ENCODE results near the gene LRRC41. TPM values are rescaled to one million over a fixed set of nuclear protein-coding genes. Genes with fewer than 3 reads are reported as not detected.

The LRRC41 gene
- total RNA-seq, 1 experiment from 2014 or later, result 66.3 TPM

DNA sequence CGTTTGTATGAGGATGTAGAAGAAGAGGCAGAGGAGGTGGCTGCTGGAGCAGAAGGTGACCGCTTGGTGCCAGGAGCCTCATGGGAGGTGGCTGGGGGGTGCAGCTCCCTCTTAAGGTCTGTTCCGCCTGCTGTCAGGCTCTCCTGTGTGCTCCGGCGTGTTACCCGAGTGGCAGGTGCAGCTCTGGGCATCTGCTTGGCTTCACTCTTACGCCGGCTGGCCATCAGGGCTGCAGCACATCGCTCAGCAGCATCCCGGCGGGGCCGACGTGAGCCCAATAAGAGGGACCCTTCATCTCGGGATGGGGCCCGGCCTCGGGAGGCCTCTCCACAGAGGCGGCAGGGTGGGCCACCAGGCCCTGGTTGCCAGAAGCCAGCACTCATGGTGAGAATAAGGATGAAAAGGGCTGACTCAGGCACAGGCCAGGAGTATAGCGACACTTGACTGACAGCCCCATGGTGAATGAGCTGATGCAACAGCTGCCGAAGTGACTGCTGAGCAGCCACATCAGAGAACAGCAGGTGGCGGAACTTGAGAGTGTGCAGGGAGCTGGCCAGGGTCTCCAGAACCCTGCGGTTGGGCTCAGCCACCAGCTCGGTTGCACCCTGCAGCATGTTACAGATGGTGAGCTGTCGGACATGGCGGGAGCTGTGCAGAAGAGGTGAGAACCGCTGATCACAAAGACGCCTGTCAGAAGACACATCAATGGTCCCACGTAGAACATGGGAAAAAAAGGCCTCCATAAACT, 17.5 kb downstream of the LRRC41 start:
- intact Hi-C loops (cut with micrococcal nuclease; ENCODE audit: unreplicated experiment), result no loop called here
- TF ChIP-seq, protein P1, sequence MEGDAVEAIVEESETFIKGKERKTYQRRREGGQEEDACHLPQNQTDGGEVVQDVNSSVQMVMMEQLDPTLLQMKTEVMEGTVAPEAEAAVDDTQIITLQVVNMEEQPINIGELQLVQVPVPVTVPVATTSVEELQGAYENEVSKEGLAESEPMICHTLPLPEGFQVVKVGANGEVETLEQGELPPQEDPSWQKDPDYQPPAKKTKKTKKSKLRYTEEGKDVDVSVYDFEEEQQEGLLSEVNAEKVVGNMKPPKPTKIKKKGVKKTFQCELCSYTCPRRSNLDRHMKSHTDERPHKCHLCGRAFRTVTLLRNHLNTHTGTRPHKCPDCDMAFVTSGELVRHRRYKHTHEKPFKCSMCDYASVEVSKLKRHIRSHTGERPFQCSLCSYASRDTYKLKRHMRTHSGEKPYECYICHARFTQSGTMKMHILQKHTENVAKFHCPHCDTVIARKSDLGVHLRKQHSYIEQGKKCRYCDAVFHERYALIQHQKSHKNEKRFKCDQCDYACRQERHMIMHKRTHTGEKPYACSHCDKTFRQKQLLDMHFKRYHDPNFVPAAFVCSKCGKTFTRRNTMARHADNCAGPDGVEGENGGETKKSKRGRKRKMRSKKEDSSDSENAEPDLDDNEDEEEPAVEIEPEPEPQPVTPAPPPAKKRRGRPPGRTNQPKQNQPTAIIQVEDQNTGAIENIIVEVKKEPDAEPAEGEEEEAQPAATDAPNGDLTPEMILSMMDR (conservative IDR thresholded peaks at IDR 0.05), result no peak
- TF ChIP-seq EZH2 (IDR thresholded peaks at IDR 0.05; ENCODE audit: low read depth), result no peak
- BruUV-seq (replicated peaks), result no TSS peak
- Histone ChIP-seq H3K4me1 (replicated peaks; ENCODE audit: insufficient read depth) (peaks cover 12% of the 10 kb centered on the region), H3K4me2 (no peak overlapping the region), H3K4me3 (no peak overlapping the region), H3K27ac (no peak overlapping the region), H3K79me2 (ENCODE audit: low read depth) (no peaks in the 10 kb centered on the region), H3K9me3 (ENCODE audit: insufficient read depth, low read depth) (no peaks in the 10 kb centered on the region), H3F3A (ENCODE audit: insufficient read depth, low read depth) (peaks cover 43% of the 10 kb centered on the region), H2AFZ (no peak overlapping the region), H4K20me1 (ENCODE audit: insufficient read depth) (no peaks in the 10 kb centered on the region), H3K36me3 (ENCODE audit: low read depth) (peaks cover 10% of the 10 kb centered on the region; the same call in 1 of the 2 replicates), H3K27me3 (ENCODE audit: insufficient read depth, low read depth) (no peaks in the 10 kb centered on the region), H3K9me2 (ENCODE audit: insufficient read depth) (no peaks in the 10 kb centered on the region)
- POLR2A ChIA-PET (ENCODE audit: unreplicated experiment), result no interaction called here
- CTCF ChIA-PET, result interaction anchor here (0.6 kb wide), 1 partner anchor 67 kb away, joined by 7 read pairs; no protein-coding TSS in a partner anchor
- no peak for DNase-seq

DNA sequence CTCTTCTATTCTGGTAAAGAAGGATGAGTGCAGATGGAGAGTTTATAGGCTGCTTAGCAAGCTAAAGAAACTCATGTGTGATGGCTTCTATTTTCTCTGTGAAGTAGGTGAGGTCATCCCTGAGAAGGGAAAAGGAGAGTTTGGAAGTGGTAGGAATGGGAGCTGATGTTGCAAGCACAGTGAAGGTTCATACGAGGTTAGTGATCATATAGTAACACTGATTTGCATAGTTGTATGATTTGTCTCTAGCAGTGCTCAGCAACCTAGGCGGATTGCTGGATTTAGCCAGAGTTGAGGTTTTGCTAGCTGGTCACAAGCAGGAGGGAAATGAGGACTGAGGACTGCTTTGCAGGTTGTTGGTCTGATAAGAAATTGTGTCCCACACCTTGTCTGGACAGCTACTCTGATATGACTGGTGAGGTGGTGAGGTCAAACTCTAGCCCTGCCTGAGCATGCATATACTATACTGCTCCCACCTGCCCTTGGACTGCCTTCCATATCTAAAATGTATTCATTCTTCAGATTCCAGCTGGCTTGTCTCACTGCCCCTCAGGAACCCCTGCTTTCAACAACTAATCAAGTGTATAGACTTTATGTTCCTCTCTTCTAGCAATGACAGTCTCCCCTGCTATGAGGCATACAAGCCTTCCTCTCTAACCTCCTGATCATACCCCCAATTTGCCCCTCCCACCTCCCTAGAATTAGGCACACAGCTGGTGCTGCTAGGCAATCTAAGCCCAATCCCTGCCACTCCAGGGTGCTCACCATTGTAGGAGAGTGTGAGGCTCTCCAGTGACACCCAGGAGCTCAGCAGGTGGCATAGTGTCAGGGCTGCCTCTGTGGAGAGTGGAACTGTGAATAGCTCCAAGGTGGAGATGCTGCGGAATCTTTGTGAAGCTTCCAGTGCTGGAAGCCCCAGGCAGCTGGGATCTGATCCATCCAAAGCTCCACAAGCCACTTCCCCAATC, 18.5 kb downstream of the LRRC41 start:
- Histone ChIP-seq H3K27ac (no peak overlapping the region), H3K4me1 (replicated peaks; ENCODE audit: insufficient read depth) (peaks cover 12% of the 10 kb centered on the region), H4K20me1 (ENCODE audit: insufficient read depth) (no peaks in the 10 kb centered on the region), H2AFZ (no peak overlapping the region), H3K4me2 (no peak overlapping the region), H3K27me3 (ENCODE audit: insufficient read depth, low read depth) (no peaks in the 10 kb centered on the region), H3K9me3 (ENCODE audit: insufficient read depth, low read depth) (no peaks in the 10 kb centered on the region), H3F3A (ENCODE audit: insufficient read depth, low read depth) (peaks cover 37% of the 10 kb centered on the region), H3K36me3 (ENCODE audit: low read depth) (peaks cover 15% of the 10 kb centered on the region; the same call in 1 of the 2 replicates), H3K79me2 (ENCODE audit: low read depth) (no peaks in the 10 kb centered on the region), H3K9me2 (ENCODE audit: insufficient read depth) (no peaks in the 10 kb centered on the region), H3K4me3 (no peak overlapping the region)
- intact Hi-C loops (cut with micrococcal nuclease; ENCODE audit: unreplicated experiment), result no loop called here
- ChIA-PET CTCF (no interaction called here), POLR2A (ENCODE audit: unreplicated experiment) (interaction anchor here (0.5 to 0.7 kb wide), 2 partner anchors 14 to 1957 kb away, joined by 3 read pairs; no protein-coding TSS in a partner anchor)
- BruUV-seq (replicated peaks), result no TSS peak
- peak in 1 of 2 experiments; percentile 34 for DNase-seq
- TF ChIP-seq, protein P1 (conservative IDR thresholded peaks at IDR 0.05), result no peak
- no peak for TF ChIP-seq EZH2 (IDR thresholded peaks at IDR 0.05; ENCODE audit: low read depth)

DNA sequence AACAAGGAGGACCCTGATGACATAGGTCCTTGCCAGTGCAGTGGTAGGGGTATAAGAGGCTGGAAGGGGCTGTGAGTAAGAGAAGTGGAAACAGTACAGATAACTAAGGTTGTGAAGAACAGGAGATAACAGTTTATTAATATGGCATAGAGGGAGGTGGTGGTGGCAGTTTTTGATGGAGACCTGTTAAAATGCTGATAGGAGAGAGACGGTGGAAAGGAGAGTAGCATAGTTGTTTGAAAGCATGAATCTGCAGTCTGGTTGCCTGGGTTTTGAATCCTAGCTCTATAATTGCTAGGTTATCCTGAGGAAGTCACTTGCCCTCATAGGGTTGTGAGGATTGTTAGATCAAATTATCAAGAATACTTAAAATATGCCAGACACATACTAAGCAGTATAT, 19.4 kb downstream of the LRRC41 start:
- no peak for DNase-seq
- Histone ChIP-seq H3K4me3 (no peak overlapping the region), H3K36me3 (ENCODE audit: low read depth) (peaks cover 14% of the 10 kb centered on the region; the same call in 1 of the 2 replicates), H3F3A (ENCODE audit: insufficient read depth, low read depth) (peaks cover 28% of the 10 kb centered on the region), H3K4me1 (replicated peaks; ENCODE audit: insufficient read depth) (peaks cover 4% of the 10 kb centered on the region), H3K27ac (no peak overlapping the region), H3K9me2 (ENCODE audit: insufficient read depth) (no peaks in the 10 kb centered on the region), H3K79me2 (ENCODE audit: low read depth) (no peaks in the 10 kb centered on the region), H3K9me3 (ENCODE audit: insufficient read depth, low read depth) (no peaks in the 10 kb centered on the region), H4K20me1 (ENCODE audit: insufficient read depth) (no peaks in the 10 kb centered on the region), H2AFZ (no peak overlapping the region), H3K4me2 (no peak overlapping the region), H3K27me3 (ENCODE audit: insufficient read depth, low read depth) (no peaks in the 10 kb centered on the region)
- intact Hi-C loops (cut with micrococcal nuclease; ENCODE audit: unreplicated experiment), result no loop called here
- CTCF ChIA-PET, result no interaction called here
- BruUV-seq (replicated peaks), result no TSS peak
- POLR2A ChIA-PET (ENCODE audit: unreplicated experiment), result no interaction called here
- TF ChIP-seq, protein P1 (conservative IDR thresholded peaks at IDR 0.05), result no peak
- TF ChIP-seq EZH2 (IDR thresholded peaks at IDR 0.05; ENCODE audit: low read depth), result no peak
